ENCODE measurements around the gene CNTNAP2. TPM values are rescaled to one million over a fixed set of nuclear protein-coding genes. Genes with fewer than 3 reads are reported as not detected.

CNTNAP2 gene
- total RNA-seq (ENCODE audit: low replicate concordance), result under 0.01 TPM in 1 of 2 replicates, not detected in the other

GRCh38 chr7:146116521-146117222 is at the start of gene CNTNAP2:
TSS of gene CNTNAP2 (plus strand) at chr7:146116801. CDS start at chr7:146116877, 76 bp downstream.
- TF ChIP-seq, protein P1, sequence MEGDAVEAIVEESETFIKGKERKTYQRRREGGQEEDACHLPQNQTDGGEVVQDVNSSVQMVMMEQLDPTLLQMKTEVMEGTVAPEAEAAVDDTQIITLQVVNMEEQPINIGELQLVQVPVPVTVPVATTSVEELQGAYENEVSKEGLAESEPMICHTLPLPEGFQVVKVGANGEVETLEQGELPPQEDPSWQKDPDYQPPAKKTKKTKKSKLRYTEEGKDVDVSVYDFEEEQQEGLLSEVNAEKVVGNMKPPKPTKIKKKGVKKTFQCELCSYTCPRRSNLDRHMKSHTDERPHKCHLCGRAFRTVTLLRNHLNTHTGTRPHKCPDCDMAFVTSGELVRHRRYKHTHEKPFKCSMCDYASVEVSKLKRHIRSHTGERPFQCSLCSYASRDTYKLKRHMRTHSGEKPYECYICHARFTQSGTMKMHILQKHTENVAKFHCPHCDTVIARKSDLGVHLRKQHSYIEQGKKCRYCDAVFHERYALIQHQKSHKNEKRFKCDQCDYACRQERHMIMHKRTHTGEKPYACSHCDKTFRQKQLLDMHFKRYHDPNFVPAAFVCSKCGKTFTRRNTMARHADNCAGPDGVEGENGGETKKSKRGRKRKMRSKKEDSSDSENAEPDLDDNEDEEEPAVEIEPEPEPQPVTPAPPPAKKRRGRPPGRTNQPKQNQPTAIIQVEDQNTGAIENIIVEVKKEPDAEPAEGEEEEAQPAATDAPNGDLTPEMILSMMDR (IDR thresholded peaks at IDR 0.05; ENCODE audit: insufficient read depth, low read length), result no peak
- no peak for DNase-seq (ENCODE audit: low read depth)
- peak within 1 kb of the TSS; percentile 55 for H3K4me3 ChIP-seq (ENCODE audit: low read depth, low read length)

DNA sequence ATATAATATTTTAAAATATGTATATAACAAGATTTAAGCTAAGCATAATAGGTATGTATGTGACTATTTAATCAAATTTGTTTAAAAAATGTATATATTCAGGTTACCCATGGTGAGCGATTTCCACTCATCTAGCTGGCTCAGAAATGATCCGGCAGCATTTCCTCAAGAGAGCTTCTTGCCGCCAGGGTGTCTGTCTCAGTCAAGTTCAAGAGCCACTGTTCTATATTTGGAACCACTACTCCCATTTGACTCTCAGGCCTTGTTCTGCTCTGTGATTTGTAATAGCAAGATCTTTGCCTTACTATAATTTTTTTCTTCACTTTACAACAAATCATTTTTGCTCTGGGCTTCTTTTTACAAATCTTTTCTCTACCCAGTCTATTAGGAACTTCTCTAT is 48.7 kb upstream of the CNTNAP2 start:
- TF ChIP-seq, protein P1 (IDR thresholded peaks at IDR 0.05; ENCODE audit: insufficient read depth, low read length), result no peak
- DNase-seq (ENCODE audit: low read depth), result no peak
- no peak overlapping the region for H3K4me3 ChIP-seq (ENCODE audit: low read depth, low read length)

GRCh38 chr7:146074195-146074765 is 42.3 kb upstream of the CNTNAP2 start:
- no peak for DNase-seq (ENCODE audit: low read depth)
- no peak overlapping the region for H3K4me3 ChIP-seq (ENCODE audit: low read depth, low read length)
- TF ChIP-seq, protein P1 (IDR thresholded peaks at IDR 0.05; ENCODE audit: insufficient read depth, low read length), result no peak

GRCh38 chr7:146076344-146076743 is 40.3 kb upstream of the CNTNAP2 start:
- no peak for DNase-seq (ENCODE audit: low read depth)
- TF ChIP-seq, protein P1 (IDR thresholded peaks at IDR 0.05; ENCODE audit: insufficient read depth, low read length), result no peak

GRCh38 chr7:146084086-146084485 is 32.5 kb upstream of the CNTNAP2 start:
- no peak for DNase-seq (ENCODE audit: low read depth)
- TF ChIP-seq, protein P1 (IDR thresholded peaks at IDR 0.05; ENCODE audit: insufficient read depth, low read length), result no peak
- H3K4me3 ChIP-seq (ENCODE audit: low read depth, low read length), result no peak overlapping the region

More at GRCh38 chr7:146076344-146076743, 40.3 kb upstream of the CNTNAP2 start:
- H3K4me3 ChIP-seq (ENCODE audit: low read depth, low read length), result no peak overlapping the region

DNA sequence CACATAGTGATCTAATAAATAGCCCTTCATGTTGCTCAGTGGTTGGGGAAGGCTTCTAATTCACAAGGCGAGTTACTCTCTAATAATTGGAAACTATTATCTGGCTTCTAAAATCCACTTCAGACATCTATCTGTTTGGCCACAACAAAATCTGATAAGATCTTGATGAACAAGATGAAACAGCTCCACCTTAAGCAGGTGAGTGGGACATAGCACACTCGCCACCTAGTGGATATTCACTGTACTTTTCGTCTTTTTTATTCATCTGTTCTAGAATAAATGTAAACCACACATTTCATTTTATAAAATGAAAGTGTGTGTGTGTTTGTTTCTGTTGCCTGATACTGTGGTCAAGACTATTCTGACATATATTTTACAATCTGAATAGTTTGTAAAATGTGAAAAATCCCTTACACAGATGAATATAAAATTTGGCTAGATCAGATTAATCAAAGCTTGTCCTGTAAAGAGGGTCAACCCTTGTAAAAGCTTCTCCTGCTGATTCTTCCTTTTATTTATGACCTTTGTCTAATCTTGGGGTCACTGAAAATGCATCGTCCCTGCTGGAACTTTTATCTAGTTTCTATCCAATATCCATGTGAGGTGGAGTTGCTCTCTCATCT is 26.5 kb upstream of the CNTNAP2 start:
- peak; percentile 2 for DNase-seq (ENCODE audit: low read depth)
- TF ChIP-seq, protein P1 (IDR thresholded peaks at IDR 0.05; ENCODE audit: insufficient read depth, low read length), result peak; percentile 37
- H3K4me3 ChIP-seq (ENCODE audit: low read depth, low read length), result no peak overlapping the region

All from fibroblast of the aortic adventitia (primary cell).